Cardiac muscle cell (in vitro differentiated cells and primary cell): Measurements from ENCODE around the gene NCOA4. TPM values are rescaled to one million over a fixed set of nuclear protein-coding genes. Genes with fewer than 3 reads are reported as not detected.
"Not testable (repeated sequence)": the region's sequence is repeated elsewhere in the genome, so short reads cannot be mapped to it uniquely, and the experiment has no call there.

ENCODE experiments used
- DNase-seq, 2 donors: peaks; one replicate each; pipeline versions ENCODE4 v3.0.0 to v3.0.0-alpha.2; 2010 to 2017; ENCODE audit warnings: low read depth in 1 of 2, low spot score in 1 of 2
- H3K27ac ChIP-seq: fragments of 200-600 bp; sonication (generic); 2 replicates; pipeline ENCODE4 v1.5.1; 2016
- H3K27me3 ChIP-seq: fragments of 200-600 bp; sonication (generic); 2 replicates; pipeline ENCODE4 v1.6.0; 2016; ENCODE audit warnings: control low read depth
- H3K36me3 ChIP-seq: fragments of 200-600 bp; sonication (generic); 2 replicates; pipeline ENCODE4 v1.5.1; 2016; ENCODE audit warnings: control low read depth
- H3K4me1 ChIP-seq: fragments of 200-600 bp; sonication (generic); 2 replicates; pipeline ENCODE4 v1.8.1; 2017; ENCODE audit warnings: low read depth, mild to moderate bottlenecking, mixed run types
- H3K4me3 ChIP-seq: fragments of 200-600 bp; sonication (generic); 2 replicates; pipeline ENCODE4 v1.5.1; 2016; ENCODE audit warnings: mild to moderate bottlenecking
- H3K9me3 ChIP-seq: fragments of 200-600 bp; sonication (generic); 2 replicates; pipeline ENCODE4 v1.5.1; 2017; ENCODE audit warnings: low read depth, mild to moderate bottlenecking, control low read depth
- CTCF ChIP-seq: IDR thresholded peaks from 2 replicates; pipeline ENCODE4 v1.5.1; 2012; ENCODE audit warnings: low read depth, mild to moderate bottlenecking, low read length
- polyA plus RNA-seq: library from polyadenylated mRNA; unstranded; fragments of >200 nt; fragmentation: Nextera tagmentation; extraction: Ambion mirVana; gene quantifications from 2 replicates; pipeline ENCODE4 v1.2.1, GENCODE V29; 2016
- total RNA-seq: library from RNA; depleted of rRNA; stranded (reverse); fragments of >200 nt; gene quantifications from 2 replicates; pipeline ENCODE4 v1.2.3, GENCODE V29; 2016

The NCOA4 gene
- total and polyA plus RNA-seq, 2 experiments from 2014 or later: 149 to 292 TPM

GRCh38 chr10:46000538-46000937 lies 29.9 kb downstream of the NCOA4 start:
- Histone ChIP-seq H3K4me1 (no peaks in the 10 kb centered on the region), H3K36me3 (peaks cover 39% of the 10 kb centered on the region), H3K9me3 (no peaks in the 10 kb centered on the region), H3K4me3 (no peak overlapping the region), H3K27ac (peak overlapping the region; percentile 63), H3K27me3 (no peaks in the 10 kb centered on the region)
- no peak for DNase-seq
- TF ChIP-seq CTCF: no peak

- H3K36me3 ChIP-seq: peaks cover 33% of the 10 kb centered on the region
- H3K4me3 ChIP-seq: not testable (repeated sequence)
These were observed 30.5 kb downstream of the NCOA4 start for GRCh38 chr10:45999955-46000354.

GRCh38 chr10:45997994-45998763 lies 32.2 kb downstream of the NCOA4 start:
- H3K4me1 ChIP-seq: no peaks in the 10 kb centered on the region
- DNase-seq: no peak
- H3K9me3 ChIP-seq: no peaks in the 10 kb centered on the region
- no peak overlapping the region for H3K4me3 ChIP-seq
- no peaks in the 10 kb centered on the region for H3K27me3 ChIP-seq
- peaks cover 21% of the 10 kb centered on the region for H3K36me3 ChIP-seq
- H3K27ac ChIP-seq: peak overlapping the region; percentile 6
- TF ChIP-seq CTCF: no peak

More at GRCh38 chr10:45999955-46000354, 30.5 kb downstream of the NCOA4 start:
- H3K4me1 ChIP-seq, H3K27ac ChIP-seq, DNase-seq, H3K27me3 ChIP-seq, H3K9me3 ChIP-seq: not testable (repeated sequence)

- Histone ChIP-seq H3K9me3 (no peaks in the 10 kb centered on the region), H3K36me3 (peaks cover 17% of the 10 kb centered on the region), H3K4me3 (no peak overlapping the region), H3K27ac (no peak overlapping the region), H3K27me3 (no peaks in the 10 kb centered on the region), H3K4me1 (no peaks in the 10 kb centered on the region)
- DNase-seq: no peak
- TF ChIP-seq CTCF: no peak
These were observed 32.9 kb downstream of the NCOA4 start for GRCh38 chr10:45997557-45997956.

GRCh38 chr10:45985590-45985989 lies 44.8 kb downstream of the NCOA4 start:
- H3K27ac ChIP-seq, DNase-seq: not testable (repeated sequence)

GRCh38 chr10:45984473-45984872 lies 46.0 kb downstream of the NCOA4 start:
- H3K4me1 ChIP-seq, H3K9me3 ChIP-seq, H3K4me3 ChIP-seq, H3K27me3 ChIP-seq, H3K36me3 ChIP-seq, H3K27ac ChIP-seq: not testable (repeated sequence)
- peak in 1 of 2 donors; percentile 15 for DNase-seq

More at GRCh38 chr10:45985590-45985989, 44.8 kb downstream of the NCOA4 start:
- H3K36me3 ChIP-seq, H3K4me1 ChIP-seq, H3K27me3 ChIP-seq, H3K4me3 ChIP-seq, H3K9me3 ChIP-seq: not testable (repeated sequence)

GRCh38 chr10:45983538-45984186 lies 46.8 kb downstream of the NCOA4 start:
- not testable (repeated sequence) for H3K4me1 ChIP-seq, H3K27ac ChIP-seq, H3K4me3 ChIP-seq, H3K36me3 ChIP-seq, H3K9me3 ChIP-seq, H3K27me3 ChIP-seq
- peak; percentile 55 to 76 for DNase-seq
- peak; percentile 34 for TF ChIP-seq CTCF

- H3K27ac ChIP-seq, H3K4me3 ChIP-seq, H3K27me3 ChIP-seq, H3K36me3 ChIP-seq, H3K4me1 ChIP-seq, H3K9me3 ChIP-seq, DNase-seq: not testable (repeated sequence)
These were observed 49.1 kb downstream of the NCOA4 start for GRCh38 chr10:45981367-45981766.

GRCh38 chr10:45978554-45978953 lies 51.9 kb downstream of the NCOA4 start:
- H3K9me3 ChIP-seq, H3K27ac ChIP-seq, H3K4me3 ChIP-seq, H3K27me3 ChIP-seq, H3K36me3 ChIP-seq, H3K4me1 ChIP-seq, DNase-seq: not testable (repeated sequence)

- H3K4me1 ChIP-seq, H3K27me3 ChIP-seq, DNase-seq, H3K27ac ChIP-seq, H3K36me3 ChIP-seq, H3K4me3 ChIP-seq, H3K9me3 ChIP-seq: not testable (repeated sequence)
These were observed 56.4 kb downstream of the NCOA4 start for GRCh38 chr10:45974041-45974440.
